ENCODE results near the gene ZIC1.

ZIC1 gene

DNA sequence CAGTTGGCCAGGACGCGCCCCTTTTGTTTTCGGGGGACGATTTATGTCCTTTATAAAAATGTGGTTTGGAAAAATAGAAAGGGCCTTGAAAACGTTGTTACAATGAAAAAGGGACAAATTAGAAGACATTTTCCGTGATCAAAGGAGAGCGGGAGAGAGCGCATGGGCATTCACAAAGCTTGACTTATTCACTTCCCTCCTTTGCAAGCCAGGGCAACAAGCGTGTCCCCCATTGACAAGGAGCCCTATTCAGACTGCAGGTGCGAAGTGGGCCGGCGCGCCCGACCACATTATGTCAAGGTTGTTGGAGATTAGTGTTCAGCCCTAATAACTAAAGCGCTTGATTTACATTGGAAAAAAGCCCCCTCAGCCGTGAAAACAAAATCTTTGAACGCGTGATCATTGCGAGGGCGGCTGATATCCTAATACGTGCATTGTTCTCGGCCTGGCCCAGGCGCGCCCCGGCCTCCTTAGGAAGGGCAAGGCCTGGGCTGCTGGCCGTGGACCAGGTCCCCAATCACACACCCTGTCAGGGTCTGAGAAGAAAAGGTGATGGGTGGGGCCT, 28.7 kb upstream of the ZIC1 start:
- DNase-seq (ENCODE audit: low spot score) = no peak

GRCh38 chr3:147380977-147381376, 28.2 kb upstream of the ZIC1 start:
- no peak for DNase-seq (ENCODE audit: low spot score)

DNA sequence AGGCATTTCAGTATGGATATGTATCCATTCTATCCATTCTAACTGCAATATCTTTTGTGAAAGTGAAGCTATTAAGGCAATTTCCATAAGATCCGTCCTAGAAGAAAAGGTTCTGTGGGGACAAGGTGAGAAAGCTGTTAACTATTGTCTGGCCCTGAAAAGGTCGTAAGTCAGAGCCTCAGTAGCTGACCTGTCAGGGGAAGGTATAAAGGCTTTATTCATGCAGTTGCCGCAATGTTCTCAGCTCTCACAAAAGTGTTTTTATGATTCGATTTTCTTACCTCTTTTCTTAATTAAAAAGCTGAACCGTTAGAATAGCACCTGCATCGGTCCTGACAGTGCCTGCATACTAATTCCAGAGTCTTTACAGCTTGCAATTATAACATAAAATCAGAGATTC, 27.6 kb upstream of the ZIC1 start:
- DNase-seq (ENCODE audit: low spot score) = no peak

DNA sequence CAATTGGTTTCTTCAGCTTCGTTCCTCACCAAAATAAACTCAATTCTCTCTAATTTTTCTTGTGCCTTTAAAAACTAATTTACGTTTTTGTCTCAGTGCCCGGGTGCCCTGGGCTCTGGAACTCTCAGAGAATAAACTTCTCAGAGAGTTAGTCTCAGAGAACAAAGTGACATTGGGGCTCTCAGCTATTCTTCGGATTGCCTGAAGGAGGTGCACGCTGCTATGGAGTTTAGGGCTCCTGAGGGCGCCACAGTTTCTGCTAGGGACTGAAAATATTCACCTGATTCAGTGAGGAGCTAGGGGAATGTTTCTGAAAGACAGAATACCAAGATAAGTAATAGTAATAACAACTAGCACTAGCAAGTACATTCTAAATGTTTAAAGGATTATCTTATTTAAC, 25.5 kb upstream of the ZIC1 start:
- no peak for DNase-seq (ENCODE audit: low spot score)

DNA sequence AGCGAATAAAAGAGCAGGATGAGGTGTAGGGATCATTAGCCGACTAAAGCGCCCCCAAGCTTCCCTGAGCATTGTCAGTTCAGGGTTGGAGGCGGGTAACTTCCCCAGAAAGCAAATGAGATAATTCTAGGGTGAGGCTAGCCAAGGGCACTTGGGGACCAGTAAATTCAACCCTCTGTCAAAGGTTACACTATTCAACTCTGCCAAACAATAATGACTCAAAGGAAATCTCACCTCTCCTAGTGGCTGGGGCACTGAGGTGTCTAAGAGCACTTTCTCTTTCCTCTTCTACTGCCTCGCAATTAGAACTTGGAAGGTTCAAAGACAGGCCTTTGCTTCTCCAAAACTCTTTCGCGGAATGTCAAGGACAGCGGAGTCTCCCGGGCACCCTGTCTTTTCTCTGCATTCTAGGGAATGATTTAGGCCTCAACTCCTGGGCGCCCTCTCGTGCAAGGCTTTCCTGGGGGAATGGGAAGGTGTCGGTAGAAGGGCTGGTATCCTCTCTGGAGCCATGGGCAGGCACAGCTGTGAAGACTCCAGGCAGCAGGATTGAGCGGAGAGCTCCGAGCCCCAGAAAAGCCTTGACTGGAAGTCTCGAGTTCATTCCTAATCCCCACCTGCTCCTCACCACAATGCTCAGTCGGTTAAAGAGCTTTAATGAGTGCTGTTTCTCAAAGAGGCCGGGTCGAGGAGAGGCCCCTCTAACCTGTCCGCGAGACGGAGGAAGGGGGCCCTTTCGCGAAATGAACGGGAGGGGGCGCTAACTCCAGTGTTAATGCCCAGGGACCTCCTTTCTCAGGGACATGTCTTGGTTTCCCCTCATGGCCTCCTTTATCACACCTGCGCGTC, 24.7 kb upstream of the ZIC1 start:
- DNase-seq (ENCODE audit: low spot score) = no peak

DNA sequence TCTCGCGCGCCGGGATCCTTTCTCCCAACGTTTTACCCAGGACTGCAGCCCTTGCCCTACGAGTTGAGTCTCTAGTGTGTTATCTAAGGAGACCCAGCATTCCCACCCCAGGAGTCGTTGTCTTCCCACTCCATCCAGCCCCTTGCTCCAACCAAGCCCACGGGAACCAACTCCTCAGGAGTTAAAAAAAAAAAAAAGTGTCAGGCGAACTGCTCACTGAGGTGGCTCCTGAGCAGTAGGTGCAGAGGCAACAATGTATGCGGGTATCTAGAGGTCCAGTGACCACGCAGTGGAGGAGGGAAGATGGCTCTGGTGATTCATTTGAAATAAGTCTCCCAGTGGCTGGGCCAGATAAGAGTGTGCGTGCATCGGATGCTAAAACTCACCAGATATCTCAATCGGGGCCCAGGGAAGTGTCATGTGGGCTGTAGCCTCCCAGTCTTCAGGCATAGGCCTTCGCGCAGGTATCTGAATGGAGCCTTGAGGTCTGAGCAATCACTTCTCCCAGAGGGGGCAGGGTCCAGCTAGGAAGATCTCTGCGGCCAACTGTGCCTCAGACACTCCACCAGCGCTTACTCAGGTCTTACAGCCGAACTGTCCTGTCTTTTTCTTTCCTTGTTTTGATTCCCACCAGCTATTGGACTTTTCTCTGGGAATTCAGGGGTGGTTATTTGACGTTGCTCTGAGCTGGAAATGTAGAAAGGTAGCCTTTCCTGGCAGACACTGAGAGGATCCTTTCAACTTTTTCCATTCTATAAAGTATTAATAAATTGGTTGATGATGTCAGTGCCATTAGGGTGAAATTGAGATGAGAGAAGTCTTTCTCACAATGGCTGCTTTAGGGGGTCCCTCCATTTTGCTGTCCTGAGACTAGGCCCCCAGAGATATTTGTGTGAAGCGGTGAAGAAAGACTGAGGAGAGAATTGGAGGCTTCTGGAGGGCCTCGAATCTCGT, 23.8 kb upstream of the ZIC1 start:
- DNase-seq (ENCODE audit: low spot score) = no peak

GRCh38 chr3:147387291-147387884, 21.8 kb upstream of the ZIC1 start:
- DNase-seq (ENCODE audit: low spot score) = no peak

- DNase-seq (ENCODE audit: low spot score) = no peak
Observed at GRCh38 chr3:147387885-147388699, 21.1 kb upstream of the ZIC1 start.

DNA sequence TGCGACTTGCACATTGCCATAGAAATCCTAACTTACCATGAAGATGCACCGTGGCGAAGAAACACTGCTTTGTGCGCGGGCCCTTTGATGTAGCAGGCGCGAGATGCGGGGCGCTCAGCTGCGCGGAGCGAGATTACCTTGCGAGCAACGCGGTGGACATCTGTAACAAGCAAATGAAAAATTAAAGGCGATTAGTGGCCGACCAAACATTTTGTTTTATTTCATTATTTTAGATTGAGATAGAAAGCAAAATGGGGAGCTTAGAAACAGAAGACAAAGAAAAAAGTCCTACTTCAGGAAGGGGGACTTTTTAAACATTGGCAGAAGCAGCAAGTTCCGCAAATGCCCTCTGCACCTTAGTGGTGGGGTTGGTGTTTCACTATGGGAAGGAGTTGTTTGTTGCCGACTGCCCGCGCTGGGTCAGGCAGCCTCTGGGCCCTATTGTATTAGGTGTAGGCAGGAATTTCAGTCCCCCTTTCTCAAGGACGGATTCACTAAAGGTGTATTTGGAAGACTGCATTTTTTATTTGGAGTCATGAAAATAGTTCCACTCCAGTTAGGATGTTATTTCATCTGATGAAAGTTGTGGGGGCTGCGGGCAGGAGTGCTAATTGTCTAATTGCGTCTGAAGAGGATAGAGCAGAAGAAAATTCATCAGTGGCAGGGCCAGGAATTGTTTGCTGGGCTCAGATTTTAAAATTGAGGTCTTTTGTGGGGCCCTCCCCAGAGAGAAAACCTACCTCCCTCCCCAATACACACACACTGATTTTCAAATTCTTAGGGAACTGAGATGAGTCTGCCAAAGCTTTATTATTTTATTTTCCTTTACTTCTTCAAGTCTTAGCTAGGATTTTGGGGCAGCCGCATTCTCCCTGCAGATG, 20.2 kb upstream of the ZIC1 start:
- DNase-seq (ENCODE audit: low spot score) = no peak

GRCh38 chr3:147389717-147390116, 19.4 kb upstream of the ZIC1 start:
- no peak for DNase-seq (ENCODE audit: low spot score)

DNA sequence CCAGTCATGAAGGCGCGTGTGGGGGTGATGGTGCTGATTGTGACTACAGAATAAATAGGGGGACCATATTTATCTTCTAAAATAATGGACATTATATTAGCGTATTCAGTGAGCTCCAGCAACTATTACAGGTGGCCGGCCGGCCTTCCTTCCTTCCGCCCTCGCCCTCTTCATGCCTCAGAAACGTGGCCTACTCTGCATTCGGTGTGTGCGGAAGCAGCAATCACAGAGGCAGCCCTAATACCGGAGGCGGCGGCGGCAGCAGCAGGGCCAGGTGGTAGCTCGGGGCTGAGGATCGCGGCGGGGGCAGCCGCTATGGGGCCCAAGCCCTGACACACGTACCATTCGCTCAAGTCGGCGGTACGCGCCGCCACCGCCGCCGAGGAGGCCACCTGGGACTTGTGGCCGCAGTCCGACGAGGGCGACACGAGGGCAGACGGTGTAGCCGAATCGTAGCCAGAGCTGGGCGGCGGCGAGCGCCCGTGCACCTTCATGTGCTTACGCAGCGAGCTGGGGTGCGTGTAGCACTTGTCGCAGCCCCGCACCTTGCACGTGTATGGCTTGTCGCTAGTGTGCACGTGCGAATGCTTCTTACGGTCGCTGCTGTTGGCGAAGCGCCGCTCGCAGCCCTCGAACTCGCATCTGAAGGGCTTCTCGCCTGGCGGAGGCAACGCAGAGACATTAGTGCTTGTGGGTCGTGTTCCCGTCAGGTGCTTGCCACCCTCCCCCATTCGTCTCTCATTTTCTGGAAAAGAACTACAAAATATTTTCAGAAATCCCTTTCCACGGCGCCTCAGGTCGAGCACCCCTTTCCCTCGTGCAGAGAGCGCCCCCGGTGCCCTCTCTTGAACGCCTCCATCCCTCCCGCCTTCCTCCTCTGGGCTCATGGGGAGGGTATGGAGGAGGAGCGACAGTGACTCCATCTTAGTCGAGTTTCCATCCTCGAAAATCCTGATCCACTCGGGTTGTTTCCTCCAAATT, 18.3 kb upstream of the ZIC1 start:
- DNase-seq (ENCODE audit: low spot score) = no peak

DNA sequence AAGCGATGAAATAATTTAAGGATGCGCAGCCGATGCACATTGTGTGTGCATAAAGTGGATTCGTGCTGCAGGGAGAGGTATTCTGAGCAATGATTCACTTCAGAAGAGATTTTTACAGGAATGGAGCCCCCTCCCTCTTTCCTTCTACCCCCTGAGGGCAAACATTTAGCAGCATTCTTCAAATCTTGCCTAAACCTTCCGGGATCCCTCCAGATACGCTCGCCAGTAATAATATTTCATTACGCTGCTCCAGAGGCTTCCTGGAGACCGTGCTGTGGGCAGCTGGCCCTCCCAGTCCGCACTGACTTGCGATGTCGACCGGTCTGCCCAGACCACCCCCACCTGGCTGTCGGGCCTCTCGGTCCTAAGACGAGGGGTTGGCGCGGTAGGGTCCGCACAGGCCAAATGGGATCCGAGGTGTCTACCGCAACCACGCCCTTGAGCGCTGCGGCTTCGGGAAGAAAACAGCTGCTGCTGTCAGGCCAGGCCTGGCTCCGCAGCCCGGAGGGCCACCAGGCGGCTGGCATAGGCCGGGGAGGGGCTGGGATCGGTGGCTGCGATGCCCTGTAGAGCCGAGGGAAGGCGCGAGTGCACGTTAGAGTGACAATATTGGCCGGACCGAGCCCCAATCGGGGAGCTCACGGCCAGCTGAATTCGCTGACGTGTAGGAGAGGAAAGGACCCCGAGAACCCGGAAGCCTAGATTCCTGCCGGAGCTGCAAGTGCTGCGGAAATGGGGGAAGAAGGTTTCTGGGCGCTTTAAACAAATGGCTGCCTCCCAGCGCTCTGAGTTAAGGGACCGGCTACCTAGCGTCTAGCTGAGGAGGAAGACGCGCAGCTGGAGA, 17.2 kb upstream of the ZIC1 start:
- peak; percentile 87 for DNase-seq (ENCODE audit: low spot score)

- DNase-seq (ENCODE audit: low spot score) = no peak
Observed at GRCh38 chr3:147392625-147392946, 16.6 kb upstream of the ZIC1 start.

DNA sequence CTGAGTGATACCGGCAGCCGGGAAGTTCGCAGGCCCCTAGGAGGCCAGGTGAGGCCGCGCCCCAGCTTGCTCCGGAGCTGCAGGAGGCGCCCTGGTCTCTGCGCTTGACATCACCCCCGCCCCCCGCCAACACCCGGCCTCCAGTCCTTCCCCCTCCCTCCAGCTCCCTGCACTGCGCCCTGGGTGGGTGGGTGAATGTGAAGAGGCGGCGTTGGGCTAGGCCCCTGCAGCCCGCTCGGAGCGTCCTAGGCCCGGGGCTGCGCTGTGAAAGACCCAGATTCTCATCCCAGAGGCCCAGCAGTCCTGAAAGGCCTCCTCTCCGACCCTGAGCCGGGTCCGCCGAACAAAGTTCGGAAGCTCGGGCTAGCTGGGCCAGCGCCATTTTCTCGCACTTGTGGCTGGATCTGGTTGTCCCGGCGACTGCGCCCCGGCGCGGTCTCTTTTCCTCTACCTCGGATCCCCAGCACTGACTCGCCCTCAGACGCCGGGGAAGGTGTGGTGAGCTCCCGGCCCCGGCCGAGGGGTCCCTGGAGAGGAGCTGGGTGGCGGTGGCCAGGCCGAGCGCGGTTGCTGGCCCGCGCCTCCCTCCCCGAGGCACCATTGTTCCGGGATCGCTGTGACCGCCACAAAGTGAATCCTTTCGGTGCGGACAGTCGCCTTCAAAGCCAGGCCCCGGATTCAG, 15.8 kb upstream of the ZIC1 start:
- DNase-seq (ENCODE audit: low spot score) = peak; percentile 84

- no peak for DNase-seq (ENCODE audit: low spot score)
Observed at GRCh38 chr3:147393943-147394883, 15.0 kb upstream of the ZIC1 start.

- DNase-seq (ENCODE audit: low spot score) = no peak
Observed at GRCh38 chr3:147394884-147395225, 14.3 kb upstream of the ZIC1 start.

Data from HuH-7 (cell line).